Kidney (tissue), 14 donors: ENCODE results near the gene ABHD2. TPM values are rescaled to one million over a fixed set of nuclear protein-coding genes. Genes with fewer than 3 reads are reported as not detected.

Experiments
- DNase-seq, 5 donors: peaks; one replicate each; pipeline ENCODE4 v3.0.0-alpha.2; 2013 to 2020
- FAIRE-seq: peaks from 2 replicates; lab custom pipeline; 2012; peaks lifted over from hg19 to GRCh38; lab: Jason Lieb, UNC
- H3K27ac ChIP-seq, 2 donors: one replicate each; pipeline ENCODE4 v1.7.0; 2013; ENCODE audit warnings: low read depth in 2 of 2, low read length in 2 of 2, inconsistent platforms in 1 of 2
- H3K27me3 ChIP-seq: one replicate; pipeline ENCODE4 v1.7.1; 2013; ENCODE audit warnings: low read length, inconsistent platforms; ENCODE audit not compliant: control insufficient read depth, insufficient read depth
- H3K36me3 ChIP-seq, 3 donors: one replicate each; pipeline versions ENCODE4 v1.7.0 to v1.7.1; 2013; ENCODE audit warnings: low read length in 3 of 3, control low read depth in 1 of 3, inconsistent platforms in 1 of 3; ENCODE audit not compliant: insufficient read depth in 3 of 3, control insufficient read depth in 2 of 3
- H3K4me1 ChIP-seq, 3 donors: one replicate each; pipeline versions ENCODE4 v1.7.0 to v1.7.1; 2013; ENCODE audit warnings: low read length in 3 of 3, inconsistent platforms in 1 of 3, low read depth in 1 of 3; ENCODE audit not compliant: control insufficient read depth in 2 of 3, insufficient read depth in 2 of 3
- H3K4me3 ChIP-seq, 3 donors: one replicate each; pipeline versions ENCODE4 v1.7.0 to v1.8.1; 2013; ENCODE audit warnings: low read length in 3 of 3, control low read depth in 1 of 3, inconsistent platforms in 1 of 3
- H3K9ac ChIP-seq, 3 donors: one replicate each; pipeline versions ENCODE4 v1.7.0 to v1.7.1; 2013; ENCODE audit warnings: low read length in 3 of 3, control low read depth in 1 of 3, inconsistent platforms in 1 of 3
- H3K9me3 ChIP-seq, 3 donors: one replicate each; pipeline versions ENCODE4 v1.7.0 to v1.7.1; 2013; ENCODE audit warnings: low read length in 3 of 3, control low read depth in 1 of 3, inconsistent platforms in 1 of 3; ENCODE audit not compliant: control insufficient read depth in 2 of 3, insufficient read depth in 1 of 3
- intact Hi-C: fragments of 100-400 bp; cut with DNase I; formaldehyde crosslinking; loops from one replicate; pipeline ENCODE4 v1.11.1; 2022
- polyA plus RNA-seq: library from polyadenylated mRNA; stranded (reverse); fragments of 350-450 nt; fragmentation: Illumina TruSeq; extraction: RNeasy Lipid Tissue Mini Kit (QIAGEN cat#74804); gene quantifications from one replicate; pipeline ENCODE4 v1.2.3, GENCODE V29; 2014; ENCODE audit warnings: low read depth, low replicate concordance; ENCODE audit not compliant: insufficient read depth
- total RNA-seq: library from RNA; stranded (reverse); fragmentation: NEBNext Ultra II Directional; extraction: Animal tissue kit (Norgen Biotek cat#: 25700); gene quantifications from one replicate; pipeline ENCODE4 v1.2.1, GENCODE V29; 2021
- TF ChIP-seq, protein P1 (sequence below): IDR thresholded peaks from 3 replicates; pipeline ENCODE4 v1.5.1; 2012; ENCODE audit warnings: mild to moderate bottlenecking, moderate library complexity, borderline replicate concordance; ENCODE audit not compliant: insufficient read depth; ENCODE audit errors: extremely low read depth
- donor health status: control.
- donor health status: control.
- donor health status: control.
- donor health status: control.
- donor health status: control.
- donor health status: DM: yes; HTN: yes; CAD: no.
- donor health status: Normal renal cell carcinoma (clear cell type).

ABHD2 gene
- total and polyA plus RNA-seq, 2 donors from 2014 or later, result 13.3 to 123 TPM

DNA sequence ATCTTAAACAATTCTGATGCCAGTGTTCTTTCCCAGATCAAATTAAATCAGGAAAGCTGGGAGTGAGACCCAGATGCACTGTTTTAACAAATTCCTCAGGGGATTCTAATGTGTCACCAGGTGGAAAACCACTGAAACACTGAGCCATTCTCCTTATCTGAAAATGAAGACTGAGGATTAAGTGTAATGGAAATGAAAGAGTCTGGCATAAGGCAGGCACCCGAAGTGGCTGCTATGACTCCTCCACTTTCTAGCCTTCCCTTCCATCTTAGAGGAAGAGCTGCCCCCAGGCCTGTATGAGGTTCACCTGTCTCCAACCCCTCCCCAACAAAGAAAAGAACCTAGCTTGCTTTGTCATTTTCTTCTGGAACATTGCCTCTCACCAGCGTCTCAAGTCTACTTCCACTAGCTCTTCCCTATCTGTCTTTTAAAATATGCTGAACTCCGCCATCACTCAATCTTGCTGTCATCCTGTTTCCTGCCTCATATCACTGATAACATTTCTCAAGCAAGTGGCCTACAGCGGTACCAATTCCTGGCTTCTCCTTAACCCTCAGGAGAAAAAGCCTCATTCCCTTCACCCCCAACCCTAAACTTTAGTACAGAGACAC, 13.7 kb upstream of the ABHD2 start:
- Histone ChIP-seq H3K36me3 (no peaks in the 10 kb centered on the region), H3K9me3 (no peaks in the 10 kb centered on the region), H3K4me1 (no peaks in the 10 kb centered on the region), H3K4me3 (no peak overlapping the region), H3K9ac (no peak overlapping the region), H3K27ac (no peak overlapping the region), H3K27me3 (no peaks in the 10 kb centered on the region)
- intact Hi-C loops, result no loop called here
- TF ChIP-seq, protein P1, sequence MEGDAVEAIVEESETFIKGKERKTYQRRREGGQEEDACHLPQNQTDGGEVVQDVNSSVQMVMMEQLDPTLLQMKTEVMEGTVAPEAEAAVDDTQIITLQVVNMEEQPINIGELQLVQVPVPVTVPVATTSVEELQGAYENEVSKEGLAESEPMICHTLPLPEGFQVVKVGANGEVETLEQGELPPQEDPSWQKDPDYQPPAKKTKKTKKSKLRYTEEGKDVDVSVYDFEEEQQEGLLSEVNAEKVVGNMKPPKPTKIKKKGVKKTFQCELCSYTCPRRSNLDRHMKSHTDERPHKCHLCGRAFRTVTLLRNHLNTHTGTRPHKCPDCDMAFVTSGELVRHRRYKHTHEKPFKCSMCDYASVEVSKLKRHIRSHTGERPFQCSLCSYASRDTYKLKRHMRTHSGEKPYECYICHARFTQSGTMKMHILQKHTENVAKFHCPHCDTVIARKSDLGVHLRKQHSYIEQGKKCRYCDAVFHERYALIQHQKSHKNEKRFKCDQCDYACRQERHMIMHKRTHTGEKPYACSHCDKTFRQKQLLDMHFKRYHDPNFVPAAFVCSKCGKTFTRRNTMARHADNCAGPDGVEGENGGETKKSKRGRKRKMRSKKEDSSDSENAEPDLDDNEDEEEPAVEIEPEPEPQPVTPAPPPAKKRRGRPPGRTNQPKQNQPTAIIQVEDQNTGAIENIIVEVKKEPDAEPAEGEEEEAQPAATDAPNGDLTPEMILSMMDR, result no peak
- FAIRE-seq (no peak), DNase-seq (no peak)

DNA sequence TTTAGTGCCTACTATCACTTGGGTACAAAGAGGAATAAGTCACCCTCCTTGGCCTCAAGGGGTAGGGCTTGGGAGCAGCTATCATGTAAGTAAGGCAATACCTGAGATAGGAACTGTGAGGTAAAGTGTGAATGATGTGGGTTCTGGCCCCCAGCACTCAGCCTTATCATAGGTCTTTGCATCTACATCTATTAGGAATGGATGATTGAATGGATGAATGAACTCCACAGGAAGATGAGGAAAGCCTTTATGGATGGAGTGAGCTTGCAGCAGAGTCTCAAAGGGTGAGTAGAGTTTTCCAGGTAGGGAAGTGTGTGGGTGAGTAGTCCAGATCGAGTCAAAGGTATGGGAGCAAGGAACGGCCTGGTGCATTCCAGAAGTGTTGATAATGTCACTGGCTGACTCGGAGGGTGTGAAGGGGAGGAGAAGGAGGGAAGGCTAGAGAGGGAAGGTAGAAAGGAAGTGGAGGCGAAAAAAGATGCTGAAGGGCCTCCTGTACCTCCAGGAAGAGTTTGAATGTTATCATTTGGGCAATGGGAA, 13.1 kb upstream of the ABHD2 start:
- Histone ChIP-seq H3K4me3 (no peak overlapping the region), H3K4me1 (no peaks in the 10 kb centered on the region), H3K36me3 (no peaks in the 10 kb centered on the region), H3K27ac (no peak overlapping the region), H3K9ac (no peak overlapping the region), H3K27me3 (no peaks in the 10 kb centered on the region), H3K9me3 (no peaks in the 10 kb centered on the region)
- TF ChIP-seq, protein P1, result no peak
- intact Hi-C loops, result no loop called here
- FAIRE-seq (no peak), DNase-seq (no peak)

DNA sequence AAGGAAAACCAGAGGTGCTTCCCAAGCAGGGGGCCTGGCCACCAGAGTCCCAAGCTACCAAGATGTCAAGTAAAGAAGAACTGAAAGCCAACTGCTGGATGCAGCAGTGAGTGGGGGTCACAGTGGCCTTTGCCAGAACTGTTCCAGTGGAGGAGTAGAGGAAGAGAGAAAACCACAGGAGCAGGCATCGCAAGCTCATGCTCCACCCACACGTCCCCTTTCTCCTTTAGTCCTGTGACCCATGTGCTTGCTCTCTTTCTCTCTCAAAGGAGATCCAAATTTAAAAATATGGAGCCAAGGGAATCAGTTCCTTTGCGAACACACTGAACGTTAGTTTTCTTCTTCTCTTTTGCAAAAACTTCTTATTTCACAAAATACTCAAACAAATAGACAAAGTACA, 12.4 kb upstream of the ABHD2 start:
- Histone ChIP-seq H3K9me3 (no peaks in the 10 kb centered on the region), H3K9ac (no peak overlapping the region), H3K27ac (no peak overlapping the region), H3K4me1 (no peaks in the 10 kb centered on the region), H3K27me3 (no peaks in the 10 kb centered on the region), H3K36me3 (no peaks in the 10 kb centered on the region), H3K4me3 (no peak overlapping the region)
- intact Hi-C loops, result no loop called here
- TF ChIP-seq, protein P1, result no peak
- FAIRE-seq (no peak), DNase-seq (no peak)
